ENCODE measurements around the gene WDR82. TPM values are rescaled to one million over a fixed set of nuclear protein-coding genes. Genes with fewer than 3 reads are reported as not detected.

The WDR82 gene
- total RNA-seq, 1 donor from 2014 or later, result 106 TPM

DNA sequence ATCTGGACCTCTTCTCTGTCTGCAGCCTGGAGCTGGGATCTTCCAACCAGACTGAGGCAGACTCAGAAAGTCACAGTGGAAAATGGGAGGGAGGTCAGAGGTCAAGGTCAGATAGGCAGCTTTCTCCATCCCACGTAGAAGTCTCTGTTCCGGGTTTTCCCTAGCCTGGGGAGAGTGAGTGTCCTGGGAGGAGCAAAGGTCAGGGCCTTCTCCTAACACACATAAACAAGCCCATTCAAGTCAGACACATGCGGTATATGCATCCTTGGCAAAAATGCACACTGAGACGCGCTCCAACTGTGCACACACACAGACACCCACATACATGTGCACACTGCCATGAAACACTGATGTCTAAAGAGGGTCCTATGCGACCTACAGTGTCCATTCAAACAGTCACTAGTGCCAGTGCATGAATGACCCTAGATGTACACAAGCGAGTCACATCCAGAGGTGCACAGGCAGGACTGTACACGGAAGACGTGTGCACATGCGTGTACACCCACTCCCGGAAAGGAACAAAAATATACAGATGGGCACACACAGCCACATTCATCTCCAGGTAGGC lies 40.2 kb downstream of the WDR82 start:
- peaks cover 57% of the 10 kb centered on the region for H3K4me1 Mint-ChIP-seq

GRCh38 chr3:52237657-52238172 lies 40.7 kb downstream of the WDR82 start:
- Mint-ChIP-seq H3K9me3 (no peaks in the 10 kb centered on the region), H3K36me3 (ENCODE audit: low read depth) (peaks cover 19% of the 10 kb centered on the region), H3K4me3 (peak overlapping the region; percentile 93), H3K4me1 (peaks cover 55% of the 10 kb centered on the region), H3K27me3 (no peaks in the 10 kb centered on the region), H3K27ac (peak overlapping the region; percentile 46)
- no peak for DNase-seq
- intact Hi-C loops (cut with micrococcal nuclease), result loop anchor here (1.0 kb wide), 1 partner anchor 17 kb away; no protein-coding TSS in a partner anchor

More for the DNA sequence above, 40.2 kb downstream of the WDR82 start:
- intact Hi-C loops (cut with micrococcal nuclease), result loop anchor here (1.0 kb wide), 1 partner anchor 18 kb away; no protein-coding TSS in a partner anchor
- Mint-ChIP-seq H3K9me3 (no peaks in the 10 kb centered on the region), H3K27me3 (no peaks in the 10 kb centered on the region), H3K27ac (peak overlapping the region; percentile 90), H3K4me3 (peak overlapping the region; percentile 93), H3K36me3 (ENCODE audit: low read depth) (peaks cover 20% of the 10 kb centered on the region)
- DNase-seq, result no peak

DNA sequence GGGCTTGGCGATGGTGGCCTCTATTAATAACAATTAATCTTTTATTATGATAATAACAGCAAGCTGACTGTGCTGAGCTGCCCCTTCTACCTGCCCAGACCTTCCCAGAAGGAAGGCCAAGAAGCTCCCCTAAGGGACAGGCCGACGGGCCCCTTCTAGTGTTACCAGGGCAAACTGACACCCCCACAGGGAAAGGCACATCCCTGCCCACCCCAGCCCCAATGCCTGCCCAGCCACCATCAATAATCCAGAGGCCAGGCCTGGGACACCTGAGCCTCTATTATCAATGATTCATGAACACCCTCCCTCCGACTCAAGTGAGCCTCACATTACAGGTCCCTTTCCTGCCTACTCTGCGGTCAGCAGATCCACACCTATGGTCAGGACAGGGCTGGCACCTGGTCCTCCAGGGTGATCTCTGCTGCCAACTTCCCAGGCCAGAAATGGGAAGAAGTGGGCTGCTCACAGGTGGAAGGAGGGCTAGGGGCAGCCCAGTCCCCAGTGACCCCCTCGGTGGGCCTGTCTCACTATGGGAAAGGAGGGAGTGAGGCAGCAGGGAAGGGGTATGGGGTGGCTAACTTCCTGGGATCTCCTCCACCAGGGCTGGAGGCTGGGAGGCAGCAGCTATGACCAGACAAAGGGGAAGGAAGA lies 41.3 kb downstream of the WDR82 start:
- H3K27me3 Mint-ChIP-seq, result no peaks in the 10 kb centered on the region
- H3K9me3 Mint-ChIP-seq, result no peaks in the 10 kb centered on the region
- DNase-seq, result no peak
- H3K4me1 Mint-ChIP-seq, result peaks cover 57% of the 10 kb centered on the region
- peaks cover 22% of the 10 kb centered on the region for H3K36me3 Mint-ChIP-seq (ENCODE audit: low read depth)
- peak overlapping the region; percentile 46 for H3K27ac Mint-ChIP-seq
- intact Hi-C loops (cut with micrococcal nuclease), result no loop called here
- H3K4me3 Mint-ChIP-seq, result peak overlapping the region; percentile 93

DNA sequence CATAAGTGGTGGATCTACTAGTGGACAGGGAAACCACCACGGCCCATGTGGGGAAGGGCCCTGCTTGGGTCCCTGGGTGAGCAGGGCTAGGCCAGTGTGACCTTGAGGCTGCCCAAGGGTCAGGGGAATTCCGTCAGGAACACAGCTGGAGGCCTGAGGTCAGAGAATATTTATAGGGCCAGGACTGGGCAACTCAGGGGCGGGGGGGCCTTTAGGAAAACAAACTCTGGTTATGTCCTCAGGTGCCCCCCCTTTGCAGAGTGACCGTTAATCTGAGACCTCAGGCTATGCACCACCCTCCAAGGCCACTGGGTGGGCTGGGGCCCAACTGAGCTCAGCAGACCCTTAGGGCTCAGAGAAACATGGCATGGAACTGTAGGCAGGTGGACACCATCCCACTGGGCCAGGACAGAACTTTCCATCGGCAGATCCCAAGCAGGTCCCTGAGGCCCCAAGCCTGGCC lies 42.0 kb downstream of the WDR82 start:
- no peak for DNase-seq
- Mint-ChIP-seq H3K27me3 (no peaks in the 10 kb centered on the region), H3K9me3 (no peaks in the 10 kb centered on the region), H3K27ac (peak overlapping the region; percentile 75), H3K4me1 (peaks cover 58% of the 10 kb centered on the region), H3K4me3 (no peak overlapping the region), H3K36me3 (ENCODE audit: low read depth) (peaks cover 26% of the 10 kb centered on the region)
- intact Hi-C loops (cut with micrococcal nuclease), result no loop called here

DNA sequence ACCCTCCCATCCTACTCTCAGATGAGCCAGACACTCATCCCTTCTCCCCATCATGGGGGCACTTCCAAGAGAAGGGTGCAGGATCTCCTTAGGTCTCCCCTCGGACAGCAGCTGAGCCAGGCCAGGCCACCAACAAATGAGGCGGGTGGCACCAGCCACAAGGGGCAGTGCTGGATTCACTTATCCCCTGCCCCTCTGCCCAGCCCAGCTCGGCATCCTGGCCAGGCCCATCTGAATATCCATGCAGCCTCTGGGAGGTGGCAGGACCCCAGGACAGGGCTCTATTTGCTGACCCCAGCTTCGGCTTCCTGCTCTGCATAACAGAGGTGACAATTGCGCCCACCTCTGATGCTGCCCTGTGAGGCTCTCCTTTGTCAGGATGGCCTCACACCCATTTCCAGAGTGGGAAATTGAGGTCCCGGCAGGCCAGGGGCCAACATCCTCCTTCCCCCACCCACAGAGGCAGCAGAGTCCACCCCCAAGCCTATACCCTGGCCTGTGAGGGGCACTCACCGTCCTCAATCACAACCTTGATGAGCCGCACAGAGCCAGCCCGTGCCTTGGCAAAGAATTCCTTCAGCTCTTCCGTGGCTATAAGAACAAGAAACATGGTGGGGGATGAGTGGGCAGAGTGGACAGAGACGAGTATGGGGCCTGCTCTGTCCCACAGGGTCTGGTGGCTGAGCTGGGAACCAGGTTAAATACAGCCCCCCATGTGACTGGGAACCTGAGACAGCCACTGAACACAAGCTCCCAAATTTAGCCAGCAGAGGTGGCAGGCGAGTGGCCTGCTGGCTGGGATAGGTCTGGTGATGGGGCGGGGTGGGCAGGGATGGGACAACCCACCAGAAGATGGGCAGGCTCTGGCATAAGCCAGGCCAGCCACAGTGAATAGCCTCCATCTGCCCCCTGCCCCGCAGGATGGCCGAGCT lies 43.7 kb downstream of the WDR82 start:
- no peaks in the 10 kb centered on the region for H3K27me3 Mint-ChIP-seq
- intact Hi-C loops (cut with micrococcal nuclease), result no loop called here
- peaks cover 47% of the 10 kb centered on the region for H3K4me1 Mint-ChIP-seq
- peaks cover 34% of the 10 kb centered on the region for H3K36me3 Mint-ChIP-seq (ENCODE audit: low read depth)
- H3K27ac Mint-ChIP-seq, result peak overlapping the region; percentile 34
- DNase-seq, result no peak
- no peak overlapping the region for H3K4me3 Mint-ChIP-seq
- H3K9me3 Mint-ChIP-seq, result no peaks in the 10 kb centered on the region

- H3K9me3 Mint-ChIP-seq, result no peaks in the 10 kb centered on the region
- no peaks in the 10 kb centered on the region for H3K27me3 Mint-ChIP-seq
- intact Hi-C loops (cut with micrococcal nuclease), result no loop called here
- peaks cover 35% of the 10 kb centered on the region for H3K36me3 Mint-ChIP-seq (ENCODE audit: low read depth)
- peaks cover 45% of the 10 kb centered on the region for H3K4me1 Mint-ChIP-seq
- no peak for DNase-seq
- peak overlapping the region; percentile 63 for H3K27ac Mint-ChIP-seq
- H3K4me3 Mint-ChIP-seq, result no peak overlapping the region
Measured at GRCh38 chr3:52233968-52234367, 44.5 kb downstream of the WDR82 start.

GRCh38 chr3:52233108-52233591 lies 45.3 kb downstream of the WDR82 start:
- Mint-ChIP-seq H3K27me3 (no peaks in the 10 kb centered on the region), H3K4me1 (peaks cover 42% of the 10 kb centered on the region), H3K36me3 (ENCODE audit: low read depth) (peaks cover 35% of the 10 kb centered on the region), H3K4me3 (no peak overlapping the region), H3K27ac (peak overlapping the region; percentile 37), H3K9me3 (no peaks in the 10 kb centered on the region)
- DNase-seq, result no peak
- intact Hi-C loops (cut with micrococcal nuclease), result no loop called here

- intact Hi-C loops (cut with micrococcal nuclease), result no loop called here
- peak overlapping the region; percentile 2 for H3K4me3 Mint-ChIP-seq
- no peaks in the 10 kb centered on the region for H3K9me3 Mint-ChIP-seq
- DNase-seq, result peak; percentile 79
- H3K36me3 Mint-ChIP-seq (ENCODE audit: low read depth), result peaks cover 39% of the 10 kb centered on the region
- H3K27ac Mint-ChIP-seq, result peak overlapping the region; percentile 37
- no peaks in the 10 kb centered on the region for H3K27me3 Mint-ChIP-seq
- peaks cover 39% of the 10 kb centered on the region for H3K4me1 Mint-ChIP-seq
Measured at GRCh38 chr3:52232279-52233107, 46.0 kb downstream of the WDR82 start.

- peak; percentile 96 for DNase-seq
- Mint-ChIP-seq H3K36me3 (ENCODE audit: low read depth) (peaks cover 40% of the 10 kb centered on the region), H3K4me3 (peak overlapping the region; percentile 45), H3K27me3 (no peaks in the 10 kb centered on the region), H3K27ac (peak overlapping the region; percentile 80), H3K4me1 (peaks cover 38% of the 10 kb centered on the region), H3K9me3 (no peaks in the 10 kb centered on the region)
- intact Hi-C loops (cut with micrococcal nuclease), result loop anchor here (1.0 kb wide), 1 partner anchor 108 kb away; no protein-coding TSS in a partner anchor
Measured at GRCh38 chr3:52231502-52232278, 46.8 kb downstream of the WDR82 start.

GRCh38 chr3:52230889-52231499 lies 47.5 kb downstream of the WDR82 start:
- peaks cover 39% of the 10 kb centered on the region for H3K4me1 Mint-ChIP-seq
- H3K27me3 Mint-ChIP-seq, result no peaks in the 10 kb centered on the region
- no peak for DNase-seq
- intact Hi-C loops (cut with micrococcal nuclease), result loop anchor here (1.0 kb wide), 1 partner anchor 108 kb away; no protein-coding TSS in a partner anchor
- no peaks in the 10 kb centered on the region for H3K9me3 Mint-ChIP-seq
- H3K36me3 Mint-ChIP-seq (ENCODE audit: low read depth), result peaks cover 38% of the 10 kb centered on the region
- H3K4me3 Mint-ChIP-seq, result no peak overlapping the region
- no peak overlapping the region for H3K27ac Mint-ChIP-seq

- Mint-ChIP-seq H3K4me1 (peaks cover 41% of the 10 kb centered on the region), H3K27ac (no peak overlapping the region), H3K9me3 (no peaks in the 10 kb centered on the region), H3K36me3 (ENCODE audit: low read depth) (peaks cover 38% of the 10 kb centered on the region), H3K27me3 (no peaks in the 10 kb centered on the region), H3K4me3 (no peak overlapping the region)
- intact Hi-C loops (cut with micrococcal nuclease), result no loop called here
- DNase-seq, result no peak
Measured at GRCh38 chr3:52230461-52230860, 48.0 kb downstream of the WDR82 start.

- no peak overlapping the region for H3K27ac Mint-ChIP-seq
- intact Hi-C loops (cut with micrococcal nuclease), result loop anchor here (10.0 kb wide), 1 partner anchor 225 kb away; the partner anchor contains the start of genes NISCH and TNNC1
Measured at GRCh38 chr3:52229656-52230055, 48.8 kb downstream of the WDR82 start.

More at GRCh38 chr3:52229656-52230055, 48.8 kb downstream of the WDR82 start:
- H3K4me1 Mint-ChIP-seq, result peaks cover 41% of the 10 kb centered on the region
- H3K9me3 Mint-ChIP-seq, result no peaks in the 10 kb centered on the region
- H3K27me3 Mint-ChIP-seq, result no peaks in the 10 kb centered on the region
- H3K4me3 Mint-ChIP-seq, result no peak overlapping the region
- H3K36me3 Mint-ChIP-seq (ENCODE audit: low read depth), result peaks cover 37% of the 10 kb centered on the region
- DNase-seq, result no peak
